Measurements from ENCODE around the gene ZNF43.
A peak's percentile ranks its signal among the peaks of the same experiment; 100 is the strongest.
"Not testable (repeated sequence)": the region's sequence is repeated elsewhere in the genome, so short reads cannot be mapped to it uniquely, and the experiment has no call there.

Gene ZNF43

DNA sequence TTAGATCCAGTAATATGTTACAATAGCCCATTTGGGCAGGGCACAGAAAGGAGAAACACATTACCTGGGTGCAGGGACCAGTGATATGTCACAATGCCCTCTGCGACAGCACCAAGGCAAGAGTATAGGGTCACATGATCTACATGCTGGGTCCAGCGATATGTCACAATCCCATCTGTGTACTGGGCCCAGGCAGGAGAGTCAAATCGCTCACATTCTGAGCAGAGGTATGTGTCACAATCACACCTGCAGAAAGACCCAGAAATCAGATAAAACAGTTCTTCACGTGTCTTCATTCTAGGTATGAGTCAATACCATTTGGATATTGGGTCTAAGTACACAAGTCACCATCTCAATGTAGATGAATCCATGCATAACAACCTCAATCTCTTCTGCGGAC lies 7.1 kb upstream of the ZNF43 start:
- no peak for ATAC-seq (replicated peaks; ENCODE audit: extremely low read depth, poor library complexity, severe bottlenecking)
- H3K4me3 Mint-ChIP-seq: no peak overlapping the region
- no peaks in the 10 kb centered on the region for H3K4me1 Mint-ChIP-seq

DNA sequence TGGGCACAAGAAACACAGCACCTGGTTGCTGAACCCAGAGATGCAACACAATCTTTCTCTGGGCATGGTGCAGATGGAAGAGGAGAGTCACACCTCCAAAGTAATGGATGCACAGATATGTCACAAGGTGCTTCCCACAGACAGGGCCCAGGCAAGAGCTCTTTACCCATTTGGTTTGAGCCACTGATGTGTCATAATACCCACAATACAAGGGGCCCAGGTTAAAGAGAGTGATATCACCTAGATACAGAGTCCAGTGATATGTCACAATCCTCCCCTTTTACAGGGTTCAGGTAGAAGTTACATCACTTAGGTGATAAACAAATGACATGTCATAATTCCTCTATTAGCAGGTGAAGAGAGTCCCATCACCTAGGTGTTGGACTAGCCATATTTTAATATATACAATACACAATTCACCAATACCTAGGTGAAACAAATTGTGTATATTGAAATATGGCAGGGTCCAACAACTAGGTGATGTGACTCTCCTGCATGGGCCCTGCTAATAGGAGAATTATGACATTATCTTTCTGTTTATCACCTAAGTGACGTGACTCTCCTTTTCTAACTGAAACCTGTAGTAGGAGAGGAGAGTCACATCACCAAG lies 5.6 kb upstream of the ZNF43 start:
- Mint-ChIP-seq H3K9me3 (no peaks in the 10 kb centered on the region), H3K4me1 (no peaks in the 10 kb centered on the region), H3K27me3 (no peaks in the 10 kb centered on the region), H3K36me3 (ENCODE audit: insufficient read depth) (peaks cover 26% of the 10 kb centered on the region), H3K27ac (ENCODE audit: low read depth) (no peak overlapping the region), H3K4me3 (no peak overlapping the region)
- DNase-seq (ENCODE audit: low spot score in 2 of 2) (no peak), ATAC-seq (replicated peaks; ENCODE audit: extremely low read depth, poor library complexity, severe bottlenecking) (no peak)

More for the DNA sequence above, 7.1 kb upstream of the ZNF43 start:
- H3K27ac Mint-ChIP-seq (ENCODE audit: low read depth): no peak overlapping the region
- no peak for DNase-seq (ENCODE audit: low spot score in 2 of 2)
- peaks cover 24% of the 10 kb centered on the region for H3K36me3 Mint-ChIP-seq (ENCODE audit: insufficient read depth)
- H3K9me3 Mint-ChIP-seq: no peaks in the 10 kb centered on the region
- no peaks in the 10 kb centered on the region for H3K27me3 Mint-ChIP-seq

- H3K36me3 Mint-ChIP-seq (ENCODE audit: insufficient read depth): peaks cover 28% of the 10 kb centered on the region
- no peaks in the 10 kb centered on the region for H3K27me3 Mint-ChIP-seq
- no peak overlapping the region for H3K27ac Mint-ChIP-seq (ENCODE audit: low read depth)
- no peak overlapping the region for H3K4me3 Mint-ChIP-seq
- peaks cover 3% of the 10 kb centered on the region for H3K4me1 Mint-ChIP-seq
- DNase-seq (ENCODE audit: low spot score in 2 of 2) (no peak), ATAC-seq (replicated peaks; ENCODE audit: extremely low read depth, poor library complexity, severe bottlenecking) (no peak)
- no peaks in the 10 kb centered on the region for H3K9me3 Mint-ChIP-seq
Observed at GRCh38 chr19:21841081-21841480, 5.1 kb upstream of the ZNF43 start.

DNA sequence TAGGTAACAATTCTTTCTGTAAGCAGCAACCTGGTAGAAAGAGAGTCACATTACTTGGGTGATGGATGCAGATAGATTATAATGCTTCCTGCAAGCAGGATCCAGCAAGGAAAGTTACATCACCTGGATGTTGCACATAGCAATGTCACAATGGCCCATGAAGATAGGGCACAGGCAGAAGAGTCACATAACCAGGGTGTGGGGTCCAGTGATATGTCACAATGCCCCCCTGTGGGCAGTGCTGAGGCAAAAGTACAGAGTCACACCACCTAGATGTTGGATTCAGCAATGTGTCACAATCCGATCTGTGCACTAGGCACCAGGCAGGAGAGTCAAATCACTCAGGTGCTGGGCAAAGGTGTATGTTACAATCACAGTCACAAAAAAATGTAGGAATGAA lies 4.0 kb upstream of the ZNF43 start:
- Mint-ChIP-seq H3K4me3 (no peak overlapping the region), H3K4me1 (peaks cover 9% of the 10 kb centered on the region), H3K36me3 (ENCODE audit: insufficient read depth) (peaks cover 35% of the 10 kb centered on the region), H3K27me3 (no peaks in the 10 kb centered on the region), H3K27ac (ENCODE audit: low read depth) (no peak overlapping the region), H3K9me3 (no peaks in the 10 kb centered on the region)
- DNase-seq (ENCODE audit: low spot score in 2 of 2): no peak
- no peak for ATAC-seq (replicated peaks; ENCODE audit: extremely low read depth, poor library complexity, severe bottlenecking)

GRCh38 chr19:21838646-21839045 lies 2.7 kb upstream of the ZNF43 start:
- H3K36me3 Mint-ChIP-seq (ENCODE audit: insufficient read depth): peaks cover 32% of the 10 kb centered on the region
- no peak overlapping the region for H3K27ac Mint-ChIP-seq (ENCODE audit: low read depth)
- H3K4me1 Mint-ChIP-seq: peaks cover 20% of the 10 kb centered on the region
- no peak for DNase-seq (ENCODE audit: low spot score in 2 of 2)
- no peaks in the 10 kb centered on the region for H3K9me3 Mint-ChIP-seq
- no peak overlapping the region for H3K4me3 Mint-ChIP-seq
- H3K27me3 Mint-ChIP-seq: no peaks in the 10 kb centered on the region
- ATAC-seq (replicated peaks; ENCODE audit: extremely low read depth, poor library complexity, severe bottlenecking): no peak

DNA sequence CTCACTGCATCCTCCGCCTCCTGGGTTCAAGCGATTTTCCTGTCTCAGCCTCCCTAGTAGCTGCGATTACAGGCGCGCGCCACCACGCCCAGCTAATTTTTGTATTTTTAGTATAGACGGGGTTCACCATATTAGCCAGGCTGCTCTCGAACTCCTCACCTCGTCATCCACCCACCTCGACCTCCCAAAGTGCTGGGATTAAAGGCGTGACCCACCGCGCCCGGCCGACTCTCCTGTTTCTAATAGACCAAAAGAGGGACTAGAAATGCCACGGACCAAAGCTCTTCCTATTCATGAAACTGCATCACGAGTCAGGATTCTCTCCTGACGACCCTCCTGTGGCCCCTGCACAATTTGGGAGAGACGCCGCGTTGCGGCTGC lies 563 bp downstream of the ZNF43 start:
- Mint-ChIP-seq H3K4me3 (peak overlapping the region; percentile 99), H3K9me3 (no peaks in the 10 kb centered on the region), H3K4me1 (peaks cover 36% of the 10 kb centered on the region), H3K27ac (ENCODE audit: low read depth) (peak overlapping the region; percentile 98), H3K36me3 (ENCODE audit: insufficient read depth) (peaks cover 17% of the 10 kb centered on the region), H3K27me3 (no peaks in the 10 kb centered on the region)
- no peak for DNase-seq (ENCODE audit: low spot score in 2 of 2)
- no peak for ATAC-seq (replicated peaks; ENCODE audit: extremely low read depth, poor library complexity, severe bottlenecking)

- Mint-ChIP-seq H3K36me3 (ENCODE audit: insufficient read depth) (peaks cover 18% of the 10 kb centered on the region), H3K4me1 (peaks cover 47% of the 10 kb centered on the region)
Observed at GRCh38 chr19:21833733-21834132, 2.2 kb downstream of the ZNF43 start.

GRCh38 chr19:21824679-21825078 lies 11.3 kb downstream of the ZNF43 start:
- Mint-ChIP-seq H3K27me3 (no peaks in the 10 kb centered on the region), H3K4me1 (peaks cover 3% of the 10 kb centered on the region), H3K9me3 (no peaks in the 10 kb centered on the region), H3K4me3 (no peak overlapping the region), H3K36me3 (ENCODE audit: insufficient read depth) (peaks cover 11% of the 10 kb centered on the region), H3K27ac (ENCODE audit: low read depth) (no peak overlapping the region)
- DNase-seq (ENCODE audit: low spot score in 2 of 2) (no peak), ATAC-seq (replicated peaks; ENCODE audit: extremely low read depth, poor library complexity, severe bottlenecking) (no peak)

More at GRCh38 chr19:21833733-21834132, 2.2 kb downstream of the ZNF43 start:
- DNase-seq (ENCODE audit: low spot score in 2 of 2) (no peak), ATAC-seq (replicated peaks; ENCODE audit: extremely low read depth, poor library complexity, severe bottlenecking) (no peak)
- H3K27me3 Mint-ChIP-seq: no peaks in the 10 kb centered on the region
- peak overlapping the region; percentile 85 for H3K27ac Mint-ChIP-seq (ENCODE audit: low read depth)
- no peaks in the 10 kb centered on the region for H3K9me3 Mint-ChIP-seq
- peak overlapping the region; percentile 99 for H3K4me3 Mint-ChIP-seq

DNA sequence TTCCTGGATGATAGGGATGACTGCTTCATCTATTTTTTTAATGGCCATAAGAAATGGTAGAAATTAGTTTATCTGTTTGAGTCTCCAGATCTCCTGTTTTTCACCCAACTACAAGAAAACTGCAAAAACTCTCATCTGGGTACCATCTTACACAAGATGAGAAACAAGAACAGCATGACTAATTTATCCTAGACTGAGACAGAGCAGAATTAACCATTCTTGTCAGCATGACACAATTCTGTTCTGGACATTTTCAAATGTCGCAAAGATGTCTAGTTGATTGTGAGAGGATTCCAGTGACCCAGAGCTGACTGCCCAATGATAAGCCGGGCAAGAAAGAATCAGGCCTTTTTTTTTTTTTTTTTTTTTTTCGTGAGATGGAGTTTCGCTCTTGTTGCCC lies 12.8 kb downstream of the ZNF43 start:
- Mint-ChIP-seq H3K36me3 (ENCODE audit: insufficient read depth) (peaks cover 17% of the 10 kb centered on the region), H3K27ac (ENCODE audit: low read depth) (no peak overlapping the region), H3K27me3 (no peaks in the 10 kb centered on the region), H3K9me3 (no peaks in the 10 kb centered on the region), H3K4me3 (no peak overlapping the region), H3K4me1 (no peaks in the 10 kb centered on the region)
- DNase-seq (ENCODE audit: low spot score in 2 of 2) (no peak), ATAC-seq (replicated peaks; ENCODE audit: extremely low read depth, poor library complexity, severe bottlenecking) (no peak)

GRCh38 chr19:21812448-21812847 lies 23.5 kb downstream of the ZNF43 start:
- no peaks in the 10 kb centered on the region for H3K9me3 Mint-ChIP-seq
- no peak overlapping the region for H3K27ac Mint-ChIP-seq (ENCODE audit: low read depth)
- no peak overlapping the region for H3K4me3 Mint-ChIP-seq
- ATAC-seq (replicated peaks; ENCODE audit: extremely low read depth, poor library complexity, severe bottlenecking): no peak
- H3K27me3 Mint-ChIP-seq: no peaks in the 10 kb centered on the region
- DNase-seq (ENCODE audit: low spot score in 2 of 2): no peak
- H3K36me3 Mint-ChIP-seq (ENCODE audit: insufficient read depth): peaks cover 53% of the 10 kb centered on the region
- H3K4me1 Mint-ChIP-seq: no peaks in the 10 kb centered on the region

GRCh38 chr19:21808400-21809000 lies 27.5 kb downstream of the ZNF43 start:
- ATAC-seq (replicated peaks; ENCODE audit: extremely low read depth, poor library complexity, severe bottlenecking); H3K4me1 Mint-ChIP-seq; H3K9me3 Mint-ChIP-seq; H3K27me3 Mint-ChIP-seq; DNase-seq (ENCODE audit: low spot score in 2 of 2); H3K27ac Mint-ChIP-seq (ENCODE audit: low read depth); H3K4me3 Mint-ChIP-seq: not testable (repeated sequence)
- H3K36me3 Mint-ChIP-seq (ENCODE audit: insufficient read depth): peaks cover 32% of the 10 kb centered on the region

- no peaks in the 10 kb centered on the region for H3K9me3 Mint-ChIP-seq
- ATAC-seq (replicated peaks; ENCODE audit: extremely low read depth, poor library complexity, severe bottlenecking): no peak
Observed at GRCh38 chr19:21789466-21790085, 46.4 kb downstream of the ZNF43 start.

GRCh38 chr19:21786936-21787335 lies 49.0 kb downstream of the ZNF43 start:
- Mint-ChIP-seq H3K9me3 (no peaks in the 10 kb centered on the region), H3K36me3 (ENCODE audit: insufficient read depth) (no peaks in the 10 kb centered on the region), H3K4me3 (no peak overlapping the region), H3K27me3 (no peaks in the 10 kb centered on the region), H3K27ac (ENCODE audit: low read depth) (no peak overlapping the region), H3K4me1 (no peaks in the 10 kb centered on the region)
- DNase-seq (ENCODE audit: low spot score in 2 of 2): no peak
- ATAC-seq (replicated peaks; ENCODE audit: extremely low read depth, poor library complexity, severe bottlenecking): no peak

More at GRCh38 chr19:21789466-21790085, 46.4 kb downstream of the ZNF43 start:
- Mint-ChIP-seq H3K27ac (ENCODE audit: low read depth) (no peak overlapping the region), H3K27me3 (peaks cover 11% of the 10 kb centered on the region), H3K4me1 (no peaks in the 10 kb centered on the region), H3K4me3 (no peak overlapping the region), H3K36me3 (ENCODE audit: insufficient read depth) (no peaks in the 10 kb centered on the region)
- DNase-seq (ENCODE audit: low spot score in 2 of 2): no peak

Measured in central memory CD8-positive, alpha-beta T cell (primary cell).